ENCODE data around the gene EDN3. TPM values are rescaled to one million over a fixed set of nuclear protein-coding genes. Genes with fewer than 3 reads are reported as not detected.

The EDN3 gene
- total and polyA plus RNA-seq, 2 donors: 1.1 to 2.4 TPM

DNA sequence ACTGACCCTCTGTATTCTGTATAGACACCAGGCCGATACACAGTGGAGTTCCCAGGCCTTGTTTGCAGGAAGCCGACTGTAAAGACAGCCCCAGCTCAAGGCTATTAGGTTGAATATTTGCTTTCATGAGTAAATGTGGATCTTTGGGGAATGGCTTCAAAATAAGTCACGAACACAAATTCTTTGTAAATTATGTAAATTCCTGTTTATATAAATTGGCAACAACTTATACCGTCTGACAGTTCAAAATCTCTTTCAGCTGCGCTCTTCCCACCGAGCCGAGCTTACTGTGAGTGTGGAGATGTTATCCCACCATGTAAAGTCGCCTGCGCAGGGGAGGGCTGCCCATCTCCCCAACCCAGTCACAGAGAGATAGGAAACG, 24.7 kb downstream of the EDN3 start:
- Histone ChIP-seq H3K27me3 (ENCODE audit: control insufficient read depth in 2 of 2, insufficient read depth in 1 of 2, low read length in 1 of 2) (no peaks in the 10 kb centered on the region), H3K36me3 (ENCODE audit: control insufficient read depth in 2 of 2, insufficient read depth in 2 of 2, low read length in 1 of 2) (no peaks in the 10 kb centered on the region), H3K4me3 (ENCODE audit: low read length in 2 of 2) (no peak overlapping the region), H3K4me1 (ENCODE audit: control insufficient read depth in 2 of 2, insufficient read depth in 2 of 2, low read length in 2 of 2) (no peaks in the 10 kb centered on the region), H3K9me3 (ENCODE audit: control insufficient read depth in 2 of 2, insufficient read depth in 1 of 2, low read length in 1 of 2) (no peaks in the 10 kb centered on the region), H3K27ac (ENCODE audit: low read depth in 1 of 2, low read length in 1 of 2) (no peak overlapping the region)
- DNase-seq (ENCODE audit: low read depth in 6 of 9, low spot score in 9 of 9): no peak
- whole genome bisulfite sequencing: 96% methylated on average over 10 of the region's 10 CpGs

DNA sequence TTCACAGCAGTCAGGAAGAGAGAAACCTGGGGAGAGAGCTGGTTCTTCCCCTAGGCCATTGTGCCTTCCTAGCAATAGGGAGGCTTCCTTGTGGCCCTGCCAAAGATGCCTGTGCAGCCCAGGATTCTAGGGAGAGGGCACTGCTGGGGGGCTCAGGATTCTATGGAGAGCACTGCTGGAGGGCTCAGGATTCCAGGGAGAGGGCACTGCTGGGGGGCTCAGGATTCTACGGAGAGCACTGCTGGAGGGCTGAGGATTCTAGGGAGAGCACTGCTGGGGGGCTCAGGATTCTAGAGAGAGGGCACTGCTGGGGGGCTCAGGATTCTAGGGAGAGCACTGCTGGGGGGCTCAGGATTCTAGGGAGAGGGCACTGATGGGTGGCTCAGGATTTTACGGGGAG, 25.8 kb downstream of the EDN3 start:
- Histone ChIP-seq H3K27me3 (ENCODE audit: control insufficient read depth in 2 of 2, insufficient read depth in 1 of 2, low read length in 1 of 2) (no peaks in the 10 kb centered on the region), H3K4me3 (ENCODE audit: low read length in 2 of 2) (no peak overlapping the region), H3K4me1 (ENCODE audit: control insufficient read depth in 2 of 2, insufficient read depth in 2 of 2, low read length in 2 of 2) (no peaks in the 10 kb centered on the region), H3K27ac (ENCODE audit: low read depth in 1 of 2, low read length in 1 of 2) (no peak overlapping the region), H3K9me3 (ENCODE audit: control insufficient read depth in 2 of 2, insufficient read depth in 1 of 2, low read length in 1 of 2) (no peaks in the 10 kb centered on the region), H3K36me3 (ENCODE audit: control insufficient read depth in 2 of 2, insufficient read depth in 2 of 2, low read length in 1 of 2) (no peaks in the 10 kb centered on the region)
- 90% methylated on average over 2 of the region's 2 CpGs for WGBS
- no peak for DNase-seq (ENCODE audit: low read depth in 6 of 9, low spot score in 9 of 9)

DNA sequence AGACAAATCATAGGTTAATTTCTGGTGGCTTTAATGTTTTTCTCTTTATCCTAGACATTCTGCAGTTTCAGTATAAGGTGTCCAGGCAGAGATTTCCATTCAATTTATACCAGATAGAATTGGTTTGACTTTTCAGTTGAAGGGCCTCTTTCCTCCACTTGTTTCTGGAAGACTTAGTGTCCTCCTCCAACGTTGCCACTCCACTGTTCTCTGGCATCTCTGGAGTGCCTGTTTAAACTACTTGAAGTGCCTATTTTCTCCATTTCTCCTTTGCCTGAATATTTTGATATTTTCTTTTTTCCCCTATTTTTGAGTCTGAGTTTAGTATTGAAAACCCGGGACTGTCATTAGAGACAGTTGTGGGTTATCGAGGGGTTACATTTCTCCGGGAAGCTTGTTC, 27.7 kb downstream of the EDN3 start:
- H3K27ac ChIP-seq (ENCODE audit: low read depth in 1 of 2, low read length in 1 of 2): no peak overlapping the region
- H3K27me3 ChIP-seq (ENCODE audit: control insufficient read depth in 2 of 2, insufficient read depth in 1 of 2, low read length in 1 of 2): no peaks in the 10 kb centered on the region
- H3K36me3 ChIP-seq (ENCODE audit: control insufficient read depth in 2 of 2, insufficient read depth in 2 of 2, low read length in 1 of 2): no peaks in the 10 kb centered on the region
- no peaks in the 10 kb centered on the region for H3K4me1 ChIP-seq (ENCODE audit: control insufficient read depth in 2 of 2, insufficient read depth in 2 of 2, low read length in 2 of 2)
- 91% methylated on average over 4 of the region's 4 CpGs for WGBS
- no peak overlapping the region for H3K4me3 ChIP-seq (ENCODE audit: low read length in 2 of 2)
- no peak for DNase-seq (ENCODE audit: low read depth in 6 of 9, low spot score in 9 of 9)
- no peaks in the 10 kb centered on the region for H3K9me3 ChIP-seq (ENCODE audit: control insufficient read depth in 2 of 2, insufficient read depth in 1 of 2, low read length in 1 of 2)

DNA sequence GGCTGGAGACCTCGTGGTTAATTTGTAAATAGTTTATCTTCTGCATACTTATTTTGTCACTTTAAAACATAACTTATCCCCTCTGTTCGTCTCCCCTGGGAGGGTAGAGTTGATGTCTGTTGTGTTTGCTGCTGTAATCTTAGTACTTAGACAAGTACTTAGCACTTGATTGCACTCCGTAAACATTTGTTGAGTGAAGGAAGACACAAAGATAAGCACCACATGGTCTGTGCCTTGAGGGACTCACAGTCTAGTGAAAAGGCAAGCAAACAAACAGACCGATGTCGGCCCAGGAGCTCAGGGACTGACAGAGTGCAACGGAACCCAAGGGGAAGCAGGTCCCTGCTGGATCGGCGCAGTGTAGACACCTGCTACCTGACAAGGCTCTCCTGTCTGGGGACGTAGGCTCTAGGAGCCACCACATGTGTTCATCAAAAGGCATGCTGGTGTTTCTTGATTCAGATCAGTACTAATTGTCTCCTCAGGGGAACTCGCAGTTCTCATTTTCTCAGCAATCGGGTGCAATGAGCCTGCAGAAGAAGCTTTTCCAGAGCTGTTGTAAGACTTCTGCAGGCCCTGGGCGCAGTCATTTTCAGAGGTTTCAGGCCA, 31.4 kb downstream of the EDN3 start:
- no peak overlapping the region for H3K4me3 ChIP-seq (ENCODE audit: low read length in 2 of 2)
- no peak for DNase-seq (ENCODE audit: low read depth in 6 of 9, low spot score in 9 of 9)

DNA sequence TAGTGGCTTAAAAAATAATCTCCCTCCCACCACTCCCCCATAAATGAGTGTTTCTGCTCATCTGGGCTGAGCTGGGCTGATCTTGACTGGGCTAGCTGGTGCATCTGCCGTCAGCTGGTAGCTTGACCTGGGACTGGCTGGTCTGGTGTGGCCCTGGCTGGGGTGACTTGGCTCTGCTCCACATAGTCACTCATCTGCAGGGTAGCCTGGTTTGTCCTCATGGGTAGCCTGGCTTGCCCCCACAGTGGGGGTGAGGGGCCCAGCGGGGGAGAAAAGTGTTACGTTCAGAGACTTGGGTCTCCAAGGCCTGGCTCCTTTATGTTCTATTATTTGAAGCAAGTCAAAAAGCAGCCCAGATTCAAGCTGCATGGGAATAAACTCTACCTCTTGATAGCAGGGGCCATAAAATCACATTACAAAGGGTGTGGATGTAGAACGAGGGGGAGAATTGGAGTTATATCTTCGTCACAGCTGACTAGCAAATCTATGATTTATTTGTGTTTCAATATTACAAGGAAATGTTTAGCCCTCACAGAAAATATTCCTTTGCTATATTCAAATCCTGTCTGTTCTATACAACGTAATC, 32.9 kb downstream of the EDN3 start:
- DNase-seq (ENCODE audit: low read depth in 6 of 9, low spot score in 9 of 9): no peak
- H3K4me1 ChIP-seq (ENCODE audit: control insufficient read depth in 2 of 2, insufficient read depth in 2 of 2, low read length in 2 of 2): no peaks in the 10 kb centered on the region
- no peak overlapping the region for H3K27ac ChIP-seq (ENCODE audit: low read depth in 1 of 2, low read length in 1 of 2)
- 90% methylated on average over 6 of the region's 6 CpGs for WGBS
- no peaks in the 10 kb centered on the region for H3K36me3 ChIP-seq (ENCODE audit: control insufficient read depth in 2 of 2, insufficient read depth in 2 of 2, low read length in 1 of 2)
- no peaks in the 10 kb centered on the region for H3K27me3 ChIP-seq (ENCODE audit: control insufficient read depth in 2 of 2, insufficient read depth in 1 of 2, low read length in 1 of 2)
- H3K9me3 ChIP-seq (ENCODE audit: control insufficient read depth in 2 of 2, insufficient read depth in 1 of 2, low read length in 1 of 2): no peaks in the 10 kb centered on the region
- H3K4me3 ChIP-seq (ENCODE audit: low read length in 2 of 2): no peak overlapping the region

More for the DNA sequence above, 31.4 kb downstream of the EDN3 start:
- H3K36me3 ChIP-seq (ENCODE audit: control insufficient read depth in 2 of 2, insufficient read depth in 2 of 2, low read length in 1 of 2): no peaks in the 10 kb centered on the region
- no peak overlapping the region for H3K27ac ChIP-seq (ENCODE audit: low read depth in 1 of 2, low read length in 1 of 2)
- WGBS: 85% methylated on average over 12 of the region's 12 CpGs
- H3K27me3 ChIP-seq (ENCODE audit: control insufficient read depth in 2 of 2, insufficient read depth in 1 of 2, low read length in 1 of 2): no peaks in the 10 kb centered on the region
- H3K9me3 ChIP-seq (ENCODE audit: control insufficient read depth in 2 of 2, insufficient read depth in 1 of 2, low read length in 1 of 2): no peaks in the 10 kb centered on the region
- H3K4me1 ChIP-seq (ENCODE audit: control insufficient read depth in 2 of 2, insufficient read depth in 2 of 2, low read length in 2 of 2): no peaks in the 10 kb centered on the region

DNA sequence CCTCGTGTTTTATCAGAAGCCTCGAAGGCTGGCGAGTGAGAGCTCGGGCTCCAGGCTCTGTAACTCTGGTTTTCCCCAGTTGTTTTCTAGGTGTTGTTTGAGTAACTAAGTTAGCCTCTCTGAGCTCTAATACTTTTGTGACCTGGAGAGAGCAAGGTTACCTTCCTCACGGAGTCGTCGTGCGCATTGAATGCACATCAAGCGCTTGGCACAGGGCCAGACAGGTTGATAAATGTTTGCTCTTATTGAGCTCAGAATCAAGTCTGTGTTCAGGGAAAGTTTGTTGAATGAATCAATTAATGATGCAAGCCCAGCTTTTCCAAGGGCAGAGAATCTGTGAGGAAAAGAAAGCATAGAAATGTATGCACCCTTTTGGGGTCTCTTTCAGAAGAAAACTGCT, 33.5 kb downstream of the EDN3 start:
- WGBS: 96% methylated on average over 9 of the region's 9 CpGs
- H3K4me1 ChIP-seq (ENCODE audit: control insufficient read depth in 2 of 2, insufficient read depth in 2 of 2, low read length in 2 of 2): no peaks in the 10 kb centered on the region
- DNase-seq (ENCODE audit: low read depth in 6 of 9, low spot score in 9 of 9): no peak
- H3K27ac ChIP-seq (ENCODE audit: low read depth in 1 of 2, low read length in 1 of 2): no peak overlapping the region
- no peaks in the 10 kb centered on the region for H3K27me3 ChIP-seq (ENCODE audit: control insufficient read depth in 2 of 2, insufficient read depth in 1 of 2, low read length in 1 of 2)
- H3K4me3 ChIP-seq (ENCODE audit: low read length in 2 of 2): no peak overlapping the region
- H3K36me3 ChIP-seq (ENCODE audit: control insufficient read depth in 2 of 2, insufficient read depth in 2 of 2, low read length in 1 of 2): no peaks in the 10 kb centered on the region
- no peaks in the 10 kb centered on the region for H3K9me3 ChIP-seq (ENCODE audit: control insufficient read depth in 2 of 2, insufficient read depth in 1 of 2, low read length in 1 of 2)

DNA sequence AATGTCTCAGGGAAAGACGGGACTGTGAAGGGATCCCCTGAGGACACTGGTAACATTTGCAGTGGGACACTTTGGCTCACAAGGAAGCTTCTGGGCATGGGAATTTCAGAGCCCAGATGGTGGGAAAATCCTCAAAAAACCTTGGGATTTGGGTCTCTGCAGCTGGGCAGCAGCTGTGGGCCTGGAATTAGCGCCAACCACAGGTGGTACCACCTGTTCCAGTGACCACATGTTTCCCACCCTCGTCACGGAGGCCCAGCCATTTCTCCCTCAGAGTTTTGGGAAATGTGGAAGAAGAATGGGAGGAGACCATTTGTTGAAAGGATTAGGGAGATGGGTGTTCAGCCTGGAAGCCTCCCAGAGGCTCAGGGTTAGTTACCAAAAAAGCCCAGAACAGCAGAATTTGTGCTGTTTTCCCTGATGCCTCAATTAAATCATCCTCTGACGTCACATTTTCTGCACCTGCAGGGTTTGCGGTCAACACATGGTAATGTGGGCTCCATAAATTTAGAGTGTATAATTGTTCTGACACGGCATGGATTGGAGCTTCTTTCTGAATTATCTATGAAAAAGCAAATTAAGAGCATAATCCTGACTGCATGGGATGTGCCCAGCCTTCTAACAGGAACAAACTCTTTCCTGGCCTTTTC, 34.4 kb downstream of the EDN3 start:
- no peaks in the 10 kb centered on the region for H3K36me3 ChIP-seq (ENCODE audit: control insufficient read depth in 2 of 2, insufficient read depth in 2 of 2, low read length in 1 of 2)
- H3K4me1 ChIP-seq (ENCODE audit: control insufficient read depth in 2 of 2, insufficient read depth in 2 of 2, low read length in 2 of 2): no peaks in the 10 kb centered on the region
- WGBS: 89% methylated on average over 7 of the region's 7 CpGs
- H3K27ac ChIP-seq (ENCODE audit: low read depth in 1 of 2, low read length in 1 of 2): no peak overlapping the region
- H3K4me3 ChIP-seq (ENCODE audit: low read length in 2 of 2): no peak overlapping the region
- no peaks in the 10 kb centered on the region for H3K27me3 ChIP-seq (ENCODE audit: control insufficient read depth in 2 of 2, insufficient read depth in 1 of 2, low read length in 1 of 2)
- H3K9me3 ChIP-seq (ENCODE audit: control insufficient read depth in 2 of 2, insufficient read depth in 1 of 2, low read length in 1 of 2): no peaks in the 10 kb centered on the region
- no peak for DNase-seq (ENCODE audit: low read depth in 6 of 9, low spot score in 9 of 9)

DNA sequence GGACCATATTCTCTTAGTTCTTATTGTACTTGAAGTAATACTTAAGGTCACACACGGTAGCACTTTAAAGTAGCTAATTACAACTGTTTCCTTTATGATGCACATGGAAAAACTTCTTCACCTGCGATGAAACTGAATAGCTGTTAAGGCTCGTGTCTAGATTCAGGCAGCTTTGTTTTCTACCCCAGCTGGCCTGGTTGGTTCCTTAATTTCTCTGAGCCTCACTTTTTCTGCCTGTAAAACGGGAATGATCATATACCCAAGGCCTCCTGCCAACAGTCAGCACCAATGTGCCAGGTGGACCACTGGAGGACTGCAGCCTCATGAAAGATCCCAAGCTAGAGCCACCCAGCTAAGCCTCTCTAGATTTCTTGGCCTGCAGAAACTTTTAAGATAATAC, 35.0 kb downstream of the EDN3 start:
- H3K36me3 ChIP-seq (ENCODE audit: control insufficient read depth in 2 of 2, insufficient read depth in 2 of 2, low read length in 1 of 2): no peaks in the 10 kb centered on the region
- no peak overlapping the region for H3K4me3 ChIP-seq (ENCODE audit: low read length in 2 of 2)
- H3K9me3 ChIP-seq (ENCODE audit: control insufficient read depth in 2 of 2, insufficient read depth in 1 of 2, low read length in 1 of 2): no peaks in the 10 kb centered on the region
- H3K4me1 ChIP-seq (ENCODE audit: control insufficient read depth in 2 of 2, insufficient read depth in 2 of 2, low read length in 2 of 2): no peaks in the 10 kb centered on the region
- DNase-seq (ENCODE audit: low read depth in 6 of 9, low spot score in 9 of 9): no peak
- H3K27ac ChIP-seq (ENCODE audit: low read depth in 1 of 2, low read length in 1 of 2): no peak overlapping the region
- WGBS: 95% methylated on average over 4 of the region's 4 CpGs
- no peaks in the 10 kb centered on the region for H3K27me3 ChIP-seq (ENCODE audit: control insufficient read depth in 2 of 2, insufficient read depth in 1 of 2, low read length in 1 of 2)

DNA sequence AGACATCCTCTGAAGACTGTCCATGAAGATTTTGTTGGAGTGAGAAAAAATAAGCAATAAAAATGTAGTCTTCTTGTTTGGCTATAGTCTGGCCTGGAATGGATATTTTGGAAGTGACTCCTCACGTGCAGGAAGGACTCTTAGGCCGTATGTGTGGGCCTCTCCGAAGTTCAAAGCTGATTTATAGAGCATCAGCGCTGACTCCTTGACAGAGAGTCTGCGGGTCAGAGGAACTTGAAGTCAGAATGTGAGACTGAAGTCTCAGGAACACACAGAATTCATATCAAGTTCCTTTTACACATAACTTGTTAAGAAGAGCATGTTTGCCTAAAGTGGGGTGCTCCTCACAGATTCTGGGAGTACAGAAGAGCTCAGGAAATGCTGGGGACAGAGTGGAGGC, 36.1 kb downstream of the EDN3 start:
- Histone ChIP-seq H3K27ac (ENCODE audit: low read depth in 1 of 2, low read length in 1 of 2) (no peak overlapping the region), H3K4me1 (ENCODE audit: control insufficient read depth in 2 of 2, insufficient read depth in 2 of 2, low read length in 2 of 2) (no peaks in the 10 kb centered on the region), H3K27me3 (ENCODE audit: control insufficient read depth in 2 of 2, insufficient read depth in 1 of 2, low read length in 1 of 2) (no peaks in the 10 kb centered on the region), H3K9me3 (ENCODE audit: control insufficient read depth in 2 of 2, insufficient read depth in 1 of 2, low read length in 1 of 2) (no peaks in the 10 kb centered on the region), H3K36me3 (ENCODE audit: control insufficient read depth in 2 of 2, insufficient read depth in 2 of 2, low read length in 1 of 2) (no peaks in the 10 kb centered on the region), H3K4me3 (ENCODE audit: low read length in 2 of 2) (no peak overlapping the region)
- DNase-seq (ENCODE audit: low read depth in 6 of 9, low spot score in 9 of 9): no peak
- 82% methylated on average over 5 of the region's 5 CpGs for WGBS
